ENCODE data around the gene EPN2. TPM values are rescaled to one million over a fixed set of nuclear protein-coding genes. Genes with fewer than 3 reads are reported as not detected.

Gene EPN2
- total and polyA plus RNA-seq, 3 donors from 2014 or later, result 60.0 to 66.5 (median 61.1) TPM

DNA sequence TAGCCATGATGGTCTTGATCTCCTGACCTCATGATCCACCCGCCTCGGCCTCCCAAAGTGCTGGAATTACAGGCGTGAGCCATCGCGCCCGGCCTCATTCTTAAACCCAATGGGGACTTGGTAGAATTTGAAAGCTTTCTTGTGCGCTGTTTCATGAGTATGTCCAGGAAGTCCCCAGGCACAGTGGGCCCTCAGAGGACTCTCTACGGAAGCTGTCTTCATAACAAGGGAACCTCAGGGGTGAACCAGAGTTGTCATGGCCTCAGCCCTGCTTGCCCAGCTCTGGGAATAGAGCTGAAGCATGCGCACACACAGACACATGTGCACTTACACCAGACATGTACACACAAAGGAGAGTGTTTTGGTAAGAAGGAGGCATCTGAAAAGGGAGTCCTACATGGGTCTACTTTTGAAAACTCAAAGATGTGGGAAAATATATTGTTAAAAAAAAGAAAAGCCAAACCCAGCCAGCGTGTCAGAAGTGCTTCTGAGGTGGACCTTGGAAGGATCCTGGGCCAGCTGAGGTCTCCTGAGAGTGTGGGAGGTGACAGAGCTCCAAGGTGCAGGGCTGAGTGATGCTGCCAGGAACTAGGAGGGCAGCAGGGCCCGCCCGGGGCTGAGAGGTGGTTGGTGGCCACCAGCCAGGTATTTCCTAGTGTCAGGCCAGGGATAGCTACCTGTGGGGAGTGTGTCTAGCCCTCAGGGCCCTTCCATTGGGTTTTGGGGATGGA lies 54.6 kb downstream of the EPN2 start:
- WGBS, 2 donors, result 83% methylated on average over 12 of the region's 12 CpGs
- H3K4me1 ChIP-seq, result peaks cover 13% of the 10 kb centered on the region
- no peak overlapping the region for H3K27ac ChIP-seq
- no peaks in the 10 kb centered on the region for H3K36me3 ChIP-seq (ENCODE audit: low read depth, missing control alignments)
- H3K4me3 ChIP-seq, result no peak overlapping the region
- TF ChIP-seq, protein P1, sequence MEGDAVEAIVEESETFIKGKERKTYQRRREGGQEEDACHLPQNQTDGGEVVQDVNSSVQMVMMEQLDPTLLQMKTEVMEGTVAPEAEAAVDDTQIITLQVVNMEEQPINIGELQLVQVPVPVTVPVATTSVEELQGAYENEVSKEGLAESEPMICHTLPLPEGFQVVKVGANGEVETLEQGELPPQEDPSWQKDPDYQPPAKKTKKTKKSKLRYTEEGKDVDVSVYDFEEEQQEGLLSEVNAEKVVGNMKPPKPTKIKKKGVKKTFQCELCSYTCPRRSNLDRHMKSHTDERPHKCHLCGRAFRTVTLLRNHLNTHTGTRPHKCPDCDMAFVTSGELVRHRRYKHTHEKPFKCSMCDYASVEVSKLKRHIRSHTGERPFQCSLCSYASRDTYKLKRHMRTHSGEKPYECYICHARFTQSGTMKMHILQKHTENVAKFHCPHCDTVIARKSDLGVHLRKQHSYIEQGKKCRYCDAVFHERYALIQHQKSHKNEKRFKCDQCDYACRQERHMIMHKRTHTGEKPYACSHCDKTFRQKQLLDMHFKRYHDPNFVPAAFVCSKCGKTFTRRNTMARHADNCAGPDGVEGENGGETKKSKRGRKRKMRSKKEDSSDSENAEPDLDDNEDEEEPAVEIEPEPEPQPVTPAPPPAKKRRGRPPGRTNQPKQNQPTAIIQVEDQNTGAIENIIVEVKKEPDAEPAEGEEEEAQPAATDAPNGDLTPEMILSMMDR (IDR thresholded peaks at IDR 0.05), result no peak
- no peak for TF ChIP-seq POLR2A (IDR thresholded peaks at IDR 0.05)
- no peaks in the 10 kb centered on the region for H3K9me3 ChIP-seq
- H3K27me3 ChIP-seq, result no peaks in the 10 kb centered on the region
- intact Hi-C loops (cut with DNase I; ENCODE audit: low total_unique reads), result no loop called here
- DNase-seq, result no peak

DNA sequence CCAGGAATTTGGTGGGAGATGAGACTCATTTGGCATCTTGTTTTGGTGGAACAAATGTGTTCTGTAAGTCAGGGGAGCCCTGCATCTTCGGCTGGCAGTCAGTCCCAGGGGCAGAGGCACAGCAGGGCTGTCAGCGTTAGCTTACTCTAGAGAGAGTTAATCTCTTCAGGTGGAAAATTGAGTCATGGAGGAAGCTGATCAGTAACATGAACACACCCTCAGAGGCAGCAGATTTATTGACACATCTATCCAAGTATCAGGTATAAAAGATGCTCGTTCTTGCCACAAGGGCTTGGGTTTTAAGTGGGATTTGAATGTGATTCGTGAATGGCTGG lies 55.2 kb downstream of the EPN2 start:
- no peak overlapping the region for H3K27ac ChIP-seq
- DNase-seq, result no peak
- WGBS, 2 donors, result 94 to 96% methylated on average over 4 of the region's 4 CpGs
- TF ChIP-seq, protein P1 (IDR thresholded peaks at IDR 0.05), result no peak
- no peak for TF ChIP-seq POLR2A (IDR thresholded peaks at IDR 0.05)
- no peaks in the 10 kb centered on the region for H3K9me3 ChIP-seq
- no peak overlapping the region for H3K4me3 ChIP-seq
- H3K4me1 ChIP-seq, result peaks cover 11% of the 10 kb centered on the region
- intact Hi-C loops (cut with DNase I; ENCODE audit: low total_unique reads), result no loop called here
- no peaks in the 10 kb centered on the region for H3K27me3 ChIP-seq
- H3K36me3 ChIP-seq (ENCODE audit: low read depth, missing control alignments), result no peaks in the 10 kb centered on the region

DNA sequence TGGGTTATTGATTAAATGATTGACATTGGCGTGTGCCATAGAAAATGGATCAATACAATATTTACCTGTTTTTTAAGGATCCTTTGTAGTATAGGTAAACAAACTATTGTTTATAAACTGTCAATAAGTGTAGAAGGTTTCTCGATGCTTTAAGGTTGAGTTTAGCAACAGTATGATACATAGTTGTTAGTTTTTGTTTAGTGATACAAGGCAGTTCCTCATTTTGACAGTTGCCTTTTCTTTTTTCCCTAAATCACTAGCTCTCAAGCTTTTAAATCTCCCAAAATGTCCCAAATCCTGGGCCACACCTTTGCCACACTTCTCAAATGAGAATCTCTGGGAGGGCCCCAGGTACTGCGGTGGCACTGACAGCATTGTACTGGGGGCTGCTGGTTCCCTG lies 57.3 kb downstream of the EPN2 start:
- intact Hi-C loops (cut with DNase I; ENCODE audit: low total_unique reads), result no loop called here
- peaks cover 18% of the 10 kb centered on the region for H3K4me1 ChIP-seq

DNA sequence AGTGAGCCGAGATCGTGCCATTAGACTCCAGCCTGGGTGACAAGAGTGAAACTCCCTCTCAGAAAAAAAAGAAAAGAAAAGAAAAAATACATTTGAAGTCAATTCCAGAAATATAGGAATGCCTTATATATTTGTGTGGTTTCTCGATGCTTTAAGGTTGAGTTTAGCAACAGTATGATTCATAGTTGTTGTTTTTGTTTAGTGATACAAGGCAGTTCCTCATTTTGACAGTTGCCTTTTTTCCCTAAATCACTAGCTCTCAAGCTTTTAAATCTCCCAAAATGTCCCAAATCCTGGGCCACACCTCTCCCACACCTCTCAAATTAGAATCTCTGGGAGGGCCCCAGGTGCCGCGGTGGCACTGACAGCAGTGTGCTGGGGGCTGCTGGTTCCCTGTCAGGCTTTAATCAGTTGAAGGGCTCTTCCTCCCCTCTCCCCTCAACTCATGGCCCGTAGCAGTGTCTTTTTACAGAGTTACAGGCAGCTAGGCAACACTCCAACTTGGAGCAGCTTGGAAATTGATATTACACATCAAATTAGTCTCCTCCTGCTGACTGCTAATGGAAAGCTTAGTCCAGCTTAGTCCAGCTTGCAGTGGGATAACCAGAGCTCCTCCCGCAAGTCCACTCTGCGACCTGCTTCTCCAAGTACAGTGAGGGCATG lies 58.4 kb downstream of the EPN2 start:
- WGBS, 2 donors, result 83 to 84% methylated on average over 8 of the region's 8 CpGs
- DNase-seq, result no peak
- TF ChIP-seq, protein P1 (IDR thresholded peaks at IDR 0.05), result no peak
- TF ChIP-seq POLR2A (IDR thresholded peaks at IDR 0.05), result no peak
- H3K36me3 ChIP-seq (ENCODE audit: low read depth, missing control alignments), result no peaks in the 10 kb centered on the region
- H3K9me3 ChIP-seq, result no peaks in the 10 kb centered on the region
- H3K4me3 ChIP-seq, result no peak overlapping the region
- H3K4me1 ChIP-seq, result peaks cover 11% of the 10 kb centered on the region
- no peak overlapping the region for H3K27ac ChIP-seq
- intact Hi-C loops (cut with DNase I; ENCODE audit: low total_unique reads), result no loop called here
- no peaks in the 10 kb centered on the region for H3K27me3 ChIP-seq

More for the DNA sequence above, 57.3 kb downstream of the EPN2 start:
- Histone ChIP-seq H3K4me3 (no peak overlapping the region), H3K9me3 (no peaks in the 10 kb centered on the region), H3K27me3 (no peaks in the 10 kb centered on the region), H3K27ac (no peak overlapping the region), H3K36me3 (ENCODE audit: low read depth, missing control alignments) (no peaks in the 10 kb centered on the region)
- TF ChIP-seq, protein P1 (IDR thresholded peaks at IDR 0.05), result no peak
- no peak for TF ChIP-seq POLR2A (IDR thresholded peaks at IDR 0.05)
- WGBS, 2 donors, result 80 to 83% methylated on average over 3 of the region's 3 CpGs
- no peak for DNase-seq

Data from testis (tissue), 3 donors.